Activated T-cell treated with anti-CD3 and anti-CD28 coated beads, Interleukin-2, amount 50 U/mL, for 24 hours (primary cell): Measurements from ENCODE around the gene RFPL3.
"Not testable (repeated sequence)": the region's sequence is repeated elsewhere in the genome, so short reads cannot be mapped to it uniquely, and the experiment has no call there.

Source experiments
- DNase-seq: peaks from one replicate; pipeline ENCODE4 v3.0.0-alpha.2; 2020
- H3K27ac Mint-ChIP-seq: 2 replicates; pipeline ENCODE4 v1.8.0; 2020; ENCODE audit warnings: mild to moderate bottlenecking, mixed read lengths
- H3K27me3 Mint-ChIP-seq: 2 replicates; pipeline ENCODE4 v1.8.0; 2020; ENCODE audit warnings: mixed read lengths
- H3K36me3 Mint-ChIP-seq: 2 replicates; pipeline ENCODE4 v1.8.0; 2020; ENCODE audit warnings: low read depth, mixed read lengths
- H3K4me1 Mint-ChIP-seq: 2 replicates; pipeline ENCODE4 v1.8.0; 2020; ENCODE audit warnings: low read depth, mixed read lengths
- H3K4me3 Mint-ChIP-seq: 2 replicates; pipeline ENCODE4 v1.8.0; 2020; ENCODE audit warnings: mild to moderate bottlenecking, moderate library complexity, mixed read lengths
- H3K9me3 Mint-ChIP-seq: 2 replicates; pipeline ENCODE4 v1.8.0; 2020; ENCODE audit warnings: mixed read lengths

RFPL3 gene

GRCh38 chr22:32336121-32336603 lies 21.5 kb upstream of the RFPL3 start:
- Mint-ChIP-seq H3K4me1 (no peaks in the 10 kb centered on the region), H3K27ac (no peak overlapping the region), H3K4me3 (no peak overlapping the region), H3K27me3 (peaks cover 45% of the 10 kb centered on the region), H3K9me3 (no peaks in the 10 kb centered on the region), H3K36me3 (no peaks in the 10 kb centered on the region)
- no peak for DNase-seq

- H3K27ac Mint-ChIP-seq = no peak overlapping the region
- H3K27me3 Mint-ChIP-seq = peaks cover 51% of the 10 kb centered on the region
Observed at GRCh38 chr22:32336771-32337424, 20.8 kb upstream of the RFPL3 start.

DNA sequence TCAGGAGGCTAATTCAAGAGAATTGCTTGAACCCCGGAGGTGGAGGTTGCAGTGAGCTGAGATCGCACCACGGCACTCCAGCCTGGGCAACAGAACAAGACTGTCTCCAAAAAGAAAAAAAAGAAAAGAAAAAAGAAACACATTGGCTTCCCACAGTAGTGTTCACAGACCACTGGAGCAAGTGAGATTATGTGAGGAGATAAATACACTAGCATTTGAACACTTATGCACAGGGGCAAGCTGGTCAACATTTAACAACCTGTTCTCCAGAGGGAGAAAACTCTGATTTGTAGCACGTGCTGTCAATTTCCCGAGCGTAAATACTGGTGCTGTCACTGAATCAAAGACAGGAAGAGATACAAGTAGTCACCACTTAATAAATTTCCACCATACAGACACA lies 20.2 kb upstream of the RFPL3 start:
- H3K9me3 Mint-ChIP-seq, H3K36me3 Mint-ChIP-seq, H3K4me1 Mint-ChIP-seq, DNase-seq, H3K4me3 Mint-ChIP-seq, H3K27ac Mint-ChIP-seq: not testable (repeated sequence)
- peaks cover 51% of the 10 kb centered on the region for H3K27me3 Mint-ChIP-seq

More at GRCh38 chr22:32336771-32337424, 20.8 kb upstream of the RFPL3 start:
- Mint-ChIP-seq H3K36me3 (no peaks in the 10 kb centered on the region), H3K4me1 (no peaks in the 10 kb centered on the region), H3K4me3 (no peak overlapping the region), H3K9me3 (no peaks in the 10 kb centered on the region)
- DNase-seq = no peak

GRCh38 chr22:32338757-32339156 lies 18.9 kb upstream of the RFPL3 start:
- DNase-seq = no peak
- Mint-ChIP-seq H3K27me3 (peaks cover 58% of the 10 kb centered on the region), H3K4me3 (no peak overlapping the region), H3K27ac (no peak overlapping the region), H3K4me1 (peaks cover 5% of the 10 kb centered on the region), H3K9me3 (no peaks in the 10 kb centered on the region), H3K36me3 (no peaks in the 10 kb centered on the region)

DNA sequence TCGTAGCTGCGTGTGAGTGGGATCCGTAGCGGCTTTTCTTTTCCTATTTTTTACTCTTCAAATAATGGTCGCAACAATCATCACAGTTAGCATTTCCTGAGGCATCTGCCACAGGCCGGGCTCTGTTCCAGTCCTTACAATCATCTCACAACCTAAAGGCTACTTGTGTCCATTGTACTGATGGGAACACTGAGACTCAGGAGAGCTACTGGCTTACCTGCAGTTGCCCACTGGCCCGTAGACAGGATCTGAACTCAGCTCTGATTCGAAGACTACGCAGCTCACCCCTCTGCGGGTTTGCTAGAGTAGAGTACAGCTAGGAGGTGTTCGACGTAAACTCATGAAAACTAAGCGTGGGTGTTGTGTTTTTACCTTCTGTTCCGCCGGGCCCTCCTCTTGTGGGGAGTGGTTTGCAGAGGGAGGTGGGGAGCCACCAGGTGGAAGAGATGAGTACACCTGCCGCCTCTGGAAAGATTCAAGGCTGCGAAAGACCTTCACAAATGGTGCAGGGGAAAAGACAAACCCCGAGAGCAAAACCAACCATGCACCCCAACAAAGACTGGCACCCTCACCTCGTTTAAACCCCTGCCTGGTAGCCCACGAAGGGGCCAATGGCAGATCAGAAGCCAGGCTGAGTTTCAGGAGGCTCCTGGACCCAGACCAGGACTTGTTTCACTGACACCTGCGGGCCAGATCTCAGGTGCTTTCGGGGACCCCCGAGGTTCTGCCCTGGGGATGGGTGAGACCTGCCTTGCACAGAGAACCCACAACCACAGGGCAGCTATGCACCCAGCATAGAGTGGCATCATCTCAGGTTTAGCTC lies 18.3 kb upstream of the RFPL3 start:
- no peak for DNase-seq
- Mint-ChIP-seq H3K4me1 (peaks cover 9% of the 10 kb centered on the region), H3K9me3 (no peaks in the 10 kb centered on the region), H3K36me3 (no peaks in the 10 kb centered on the region), H3K4me3 (no peak overlapping the region), H3K27ac (no peak overlapping the region), H3K27me3 (peaks cover 56% of the 10 kb centered on the region)

DNA sequence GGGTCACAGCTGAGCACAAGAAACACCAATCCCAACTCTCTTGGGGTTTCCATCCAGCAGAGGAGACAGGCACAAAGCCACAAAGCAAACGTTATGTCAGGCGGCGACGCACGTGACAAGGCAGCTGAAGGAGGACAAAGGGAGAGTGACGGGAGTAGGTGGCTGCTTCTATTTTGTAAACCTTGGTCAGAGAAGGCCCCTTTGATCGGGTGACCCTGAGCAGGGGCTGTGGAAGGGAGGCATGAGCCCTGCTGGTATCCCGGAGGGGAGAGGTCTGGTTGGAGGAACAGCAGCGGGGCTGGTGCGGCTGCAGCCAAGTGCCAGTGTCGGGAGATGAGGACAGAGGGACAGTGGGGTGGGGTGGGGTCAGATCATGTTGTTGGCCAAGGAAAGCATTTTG lies 17.3 kb upstream of the RFPL3 start:
- Mint-ChIP-seq H3K27ac (no peak overlapping the region), H3K9me3 (no peaks in the 10 kb centered on the region), H3K4me1 (peaks cover 9% of the 10 kb centered on the region), H3K4me3 (no peak overlapping the region), H3K27me3 (peaks cover 57% of the 10 kb centered on the region), H3K36me3 (no peaks in the 10 kb centered on the region)
- no peak for DNase-seq

DNA sequence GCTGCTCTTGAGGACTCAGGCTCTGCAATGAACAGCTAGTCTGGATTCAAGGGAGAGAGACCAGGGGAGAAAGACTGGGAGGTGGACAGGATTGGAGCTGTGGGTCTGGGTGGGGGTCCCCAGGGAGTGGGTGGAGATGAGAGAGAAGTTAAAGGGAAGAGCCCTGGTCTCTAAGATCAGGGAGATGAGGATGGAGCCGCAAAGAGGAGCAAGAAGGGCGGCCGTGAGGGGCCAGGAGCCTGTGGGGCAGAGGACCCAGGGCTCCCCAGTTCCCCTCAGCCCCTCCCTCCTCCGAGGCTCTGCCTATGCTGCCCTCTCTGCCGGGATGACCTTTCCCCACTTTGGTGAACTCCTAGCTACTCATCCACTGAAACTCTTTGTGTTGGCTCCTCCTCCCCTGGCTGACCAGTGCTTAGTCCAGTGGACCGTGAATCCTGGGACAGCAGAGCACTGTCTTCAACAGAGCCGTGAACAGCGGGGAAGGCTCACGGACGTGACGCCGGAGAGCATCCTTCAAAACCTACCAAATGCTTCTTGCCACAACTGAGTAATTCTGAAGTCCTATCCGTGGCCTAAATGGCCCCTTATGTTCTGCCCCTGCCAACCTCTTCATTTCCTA lies 16.4 kb upstream of the RFPL3 start:
- DNase-seq = no peak
- no peaks in the 10 kb centered on the region for H3K36me3 Mint-ChIP-seq
- H3K4me1 Mint-ChIP-seq = peaks cover 9% of the 10 kb centered on the region
- H3K4me3 Mint-ChIP-seq = no peak overlapping the region
- H3K27me3 Mint-ChIP-seq = peaks cover 61% of the 10 kb centered on the region
- H3K9me3 Mint-ChIP-seq = no peaks in the 10 kb centered on the region
- H3K27ac Mint-ChIP-seq = no peak overlapping the region

DNA sequence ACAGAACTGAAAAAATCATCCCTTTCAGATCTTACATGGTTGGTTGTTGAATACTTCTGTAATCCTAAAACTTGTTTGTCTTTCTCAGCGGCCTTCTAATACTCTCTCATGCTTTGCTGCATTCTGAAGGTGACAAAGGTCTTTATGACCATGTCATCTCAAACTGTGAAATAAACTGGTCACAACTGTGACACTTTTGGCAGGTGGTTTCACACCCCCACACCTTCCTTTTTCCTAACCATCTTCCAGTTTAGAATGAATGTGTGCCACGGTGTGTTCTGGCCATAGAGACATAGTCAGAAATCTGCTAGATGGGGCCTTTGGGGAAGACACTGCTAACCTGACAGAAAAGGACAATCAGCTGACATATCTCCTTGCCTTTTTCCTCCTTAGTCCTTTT lies 14.7 kb upstream of the RFPL3 start:
- no peak for DNase-seq
- Mint-ChIP-seq H3K27me3 (peaks cover 63% of the 10 kb centered on the region), H3K27ac (no peak overlapping the region), H3K4me1 (peaks cover 9% of the 10 kb centered on the region), H3K4me3 (no peak overlapping the region), H3K9me3 (no peaks in the 10 kb centered on the region), H3K36me3 (no peaks in the 10 kb centered on the region)

DNA sequence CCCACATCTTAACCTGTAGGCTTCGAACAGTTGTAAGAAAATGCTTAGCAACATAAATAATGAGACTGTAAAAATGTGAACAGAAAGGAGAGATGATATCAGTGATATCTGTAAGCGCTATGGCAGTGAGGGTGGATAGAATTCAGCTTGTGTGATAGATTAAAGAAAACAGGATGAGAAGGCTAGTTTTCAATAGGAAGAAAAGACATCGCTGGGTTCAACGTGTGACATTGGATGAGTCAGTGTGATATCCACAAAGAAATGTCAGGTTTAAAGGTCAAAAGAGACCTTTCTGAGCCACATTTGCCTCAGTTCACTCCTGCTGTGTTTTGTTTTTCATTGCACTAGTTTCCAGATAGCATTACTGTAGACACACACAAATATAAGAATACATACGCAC lies 13.7 kb upstream of the RFPL3 start:
- H3K27me3 Mint-ChIP-seq = peaks cover 59% of the 10 kb centered on the region
- H3K36me3 Mint-ChIP-seq = no peaks in the 10 kb centered on the region
- H3K27ac Mint-ChIP-seq = no peak overlapping the region

DNA sequence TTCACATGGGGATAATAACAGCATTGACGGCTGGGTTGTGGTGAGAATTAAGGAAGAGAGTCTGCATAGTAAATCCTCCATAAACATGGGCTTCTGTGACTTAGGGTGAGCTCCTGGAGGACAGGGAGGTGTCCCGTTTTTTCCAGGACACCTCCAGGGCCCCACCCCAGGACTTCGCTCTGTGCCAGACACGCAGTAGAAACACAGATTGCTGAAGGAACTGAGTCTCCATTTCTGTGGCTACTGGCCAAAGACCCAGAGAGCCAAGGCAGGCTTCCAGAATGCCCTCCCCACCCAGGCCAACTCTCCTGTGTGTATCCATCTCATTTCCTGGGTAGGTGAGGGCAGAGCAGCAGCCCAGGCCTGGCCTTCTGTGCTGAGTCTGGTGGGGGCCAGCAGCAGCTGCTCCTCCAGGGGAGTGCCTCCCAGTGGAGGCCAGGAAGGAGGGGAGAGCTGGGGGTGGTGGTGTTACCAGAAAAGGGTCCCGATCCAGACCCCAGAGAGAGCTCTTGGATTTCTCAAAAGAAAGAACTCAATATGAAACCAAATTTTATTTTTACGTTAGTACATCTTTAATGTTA lies 9.5 kb upstream of the RFPL3 start:
- H3K27ac Mint-ChIP-seq = no peak overlapping the region
- H3K36me3 Mint-ChIP-seq = no peaks in the 10 kb centered on the region
- H3K27me3 Mint-ChIP-seq = peaks cover 31% of the 10 kb centered on the region
- no peak for DNase-seq
- H3K4me1 Mint-ChIP-seq = peaks cover 7% of the 10 kb centered on the region
- no peak overlapping the region for H3K4me3 Mint-ChIP-seq
- H3K9me3 Mint-ChIP-seq = no peaks in the 10 kb centered on the region

More for the DNA sequence above, 13.7 kb upstream of the RFPL3 start:
- no peaks in the 10 kb centered on the region for H3K9me3 Mint-ChIP-seq
- DNase-seq = no peak
- peaks cover 9% of the 10 kb centered on the region for H3K4me1 Mint-ChIP-seq
- no peak overlapping the region for H3K4me3 Mint-ChIP-seq

- not testable (repeated sequence) for H3K4me1 Mint-ChIP-seq, H3K36me3 Mint-ChIP-seq, H3K9me3 Mint-ChIP-seq, H3K27me3 Mint-ChIP-seq, H3K27ac Mint-ChIP-seq, DNase-seq, H3K4me3 Mint-ChIP-seq
Observed at GRCh38 chr22:32351875-32352274, 5.8 kb upstream of the RFPL3 start.

- Mint-ChIP-seq H3K27me3 (no peaks in the 10 kb centered on the region), H3K27ac (no peak overlapping the region), H3K4me1 (no peaks in the 10 kb centered on the region), H3K4me3 (no peak overlapping the region), H3K9me3 (no peaks in the 10 kb centered on the region), H3K36me3 (no peaks in the 10 kb centered on the region)
- DNase-seq = no peak
Observed at GRCh38 chr22:32352681-32353080, 5.0 kb upstream of the RFPL3 start.

DNA sequence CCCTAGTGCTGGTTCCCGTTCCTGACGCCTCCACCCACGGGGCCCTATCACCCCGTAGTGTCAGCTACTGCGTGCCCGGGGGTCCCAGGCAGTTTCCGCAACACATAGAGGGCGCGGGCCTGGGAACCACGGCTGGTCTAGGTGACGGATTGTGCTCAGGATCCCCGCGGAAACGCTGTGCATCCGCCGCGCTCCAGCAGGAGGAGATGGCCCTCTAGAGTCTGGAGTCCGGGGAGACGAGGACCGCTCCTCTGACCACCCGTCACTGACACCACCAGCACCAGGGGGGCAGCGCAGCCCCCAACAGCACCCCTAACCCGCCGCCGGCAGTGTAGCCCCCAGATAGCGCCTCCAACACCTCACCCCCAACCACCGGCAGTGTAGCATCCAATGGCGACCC lies 4.4 kb upstream of the RFPL3 start:
- DNase-seq = no peak
- H3K27ac Mint-ChIP-seq = no peak overlapping the region
- no peaks in the 10 kb centered on the region for H3K9me3 Mint-ChIP-seq
- H3K4me3 Mint-ChIP-seq = no peak overlapping the region
- H3K36me3 Mint-ChIP-seq = no peaks in the 10 kb centered on the region
- no peaks in the 10 kb centered on the region for H3K4me1 Mint-ChIP-seq
- H3K27me3 Mint-ChIP-seq = no peaks in the 10 kb centered on the region

DNA sequence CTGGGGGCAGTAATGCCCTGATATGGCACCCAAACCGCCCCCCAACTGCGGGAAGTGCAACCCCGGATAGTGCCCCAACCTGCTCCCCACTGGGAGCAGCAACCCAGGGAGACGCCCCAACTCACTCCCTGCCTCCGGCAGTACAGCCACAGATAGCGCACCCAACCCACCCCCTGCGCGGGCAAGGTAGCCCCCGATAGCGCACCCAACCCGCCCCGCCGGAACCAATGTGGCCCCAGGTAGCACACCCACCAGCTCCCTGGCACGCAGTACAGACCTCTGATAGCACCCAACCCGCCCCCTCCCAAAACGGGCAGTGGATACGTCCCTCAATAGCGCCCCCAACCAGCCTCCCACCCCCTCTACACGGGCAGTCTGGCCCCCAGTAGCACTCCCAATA lies 3.8 kb upstream of the RFPL3 start:
- no peaks in the 10 kb centered on the region for H3K36me3 Mint-ChIP-seq
- H3K4me3 Mint-ChIP-seq = no peak overlapping the region
- no peaks in the 10 kb centered on the region for H3K4me1 Mint-ChIP-seq
- H3K27me3 Mint-ChIP-seq = no peaks in the 10 kb centered on the region
- no peaks in the 10 kb centered on the region for H3K9me3 Mint-ChIP-seq
- no peak overlapping the region for H3K27ac Mint-ChIP-seq
- DNase-seq = no peak
